GM21723 (cell line): ENCODE results near the gene MORN3.
"Not testable (repeated sequence)": the region's sequence is repeated elsewhere in the genome, so short reads cannot be mapped to it uniquely, and the experiment has no call there.

Experiments used
- ATAC-seq: cut with Tn5 transposase; IDR thresholded peaks from one replicate; pipeline ENCODE4 v1.9.1; 2021; ENCODE audit warnings: mild to moderate bottlenecking, moderate library complexity; ENCODE audit not compliant: unreplicated experiment

The MORN3 gene

GRCh38 chr12:121648458-121649028, 20.9 kb downstream of the MORN3 start:
- ATAC-seq, result no peak

GRCh38 chr12:121641343-121641630, 28.2 kb downstream of the MORN3 start:
- ATAC-seq, result no peak

- ATAC-seq, result no peak
Observed at GRCh38 chr12:121638298-121639202, 30.9 kb downstream of the MORN3 start.

GRCh38 chr12:121637231-121637914, 32.1 kb downstream of the MORN3 start:
- ATAC-seq, result peak; percentile 66

- no peak for ATAC-seq
Observed at GRCh38 chr12:121634836-121635235, 34.6 kb downstream of the MORN3 start.

GRCh38 chr12:121633833-121634196, 35.6 kb downstream of the MORN3 start:
- not testable (repeated sequence) for ATAC-seq

- no peak for ATAC-seq
Observed at GRCh38 chr12:121632069-121632970, 37.1 kb downstream of the MORN3 start.

GRCh38 chr12:121630791-121631355, 38.6 kb downstream of the MORN3 start:
- no peak for ATAC-seq

GRCh38 chr12:121628536-121628935, 40.9 kb downstream of the MORN3 start:
- ATAC-seq, result no peak

- ATAC-seq, result no peak
Observed at GRCh38 chr12:121628037-121628436, 41.4 kb downstream of the MORN3 start.

- ATAC-seq, result peak; percentile 39
Observed at GRCh38 chr12:121626853-121627640, 42.4 kb downstream of the MORN3 start.

- ATAC-seq, result peak; percentile 65
Observed at GRCh38 chr12:121626087-121626852, 43.2 kb downstream of the MORN3 start, which contains the start of gene ORAI1. TSS of gene ORAI1 (plus strand) at chr12:121626530.

GRCh38 chr12:121620333-121620891, 49.0 kb downstream of the MORN3 start:
- ATAC-seq, result no peak

- ATAC-seq, result no peak
Observed at GRCh38 chr12:121618659-121619233, 50.7 kb downstream of the MORN3 start.

- ATAC-seq, result no peak
Observed at GRCh38 chr12:121614872-121615467, 54.5 kb downstream of the MORN3 start.

- ATAC-seq, result no peak
Observed at GRCh38 chr12:121613462-121613861, 56.0 kb downstream of the MORN3 start.

- no peak for ATAC-seq
Observed at GRCh38 chr12:121611306-121611705, 58.1 kb downstream of the MORN3 start.
